ENCODE data around the gene CABP7. TPM values are rescaled to one million over a fixed set of nuclear protein-coding genes. Genes with fewer than 3 reads are reported as not detected.

The CABP7 gene
- total and polyA plus RNA-seq, 2 experiments from 2014 or later: 0.06 to 0.24 TPM

GRCh38 chr22:29742326-29742725 is 22.5 kb downstream of the CABP7 start:
- H3K4me3 ChIP-seq: no peak overlapping the region
- Mint-ChIP-seq H3K9me3 (peaks cover 2% of the 10 kb centered on the region; the same call in 1 of the 3 replicates), H3K27ac (no peak overlapping the region), H3K27me3 (ENCODE audit: insufficient read depth, low read depth, poor library complexity) (peaks cover 7% of the 10 kb centered on the region), H3K4me3 (no peak overlapping the region), H3K36me3 (ENCODE audit: low read depth) (peaks cover 6% of the 10 kb centered on the region; the same call in 1 of the 3 replicates), H3K4me1 (peaks cover 5% of the 10 kb centered on the region; the same call in 1 of the 3 replicates)
- H3K79me2 ChIP-seq (replicated peaks; ENCODE audit: insufficient read depth): no peaks in the 10 kb centered on the region
- no peaks in the 10 kb centered on the region for H3F3A ChIP-seq (replicated peaks; ENCODE audit: low read depth)
- no peak overlapping the region for H2AFZ ChIP-seq
- no peaks in the 10 kb centered on the region for H3K27me3 ChIP-seq (ENCODE audit: insufficient read depth)
- TF ChIP-seq, protein P1, sequence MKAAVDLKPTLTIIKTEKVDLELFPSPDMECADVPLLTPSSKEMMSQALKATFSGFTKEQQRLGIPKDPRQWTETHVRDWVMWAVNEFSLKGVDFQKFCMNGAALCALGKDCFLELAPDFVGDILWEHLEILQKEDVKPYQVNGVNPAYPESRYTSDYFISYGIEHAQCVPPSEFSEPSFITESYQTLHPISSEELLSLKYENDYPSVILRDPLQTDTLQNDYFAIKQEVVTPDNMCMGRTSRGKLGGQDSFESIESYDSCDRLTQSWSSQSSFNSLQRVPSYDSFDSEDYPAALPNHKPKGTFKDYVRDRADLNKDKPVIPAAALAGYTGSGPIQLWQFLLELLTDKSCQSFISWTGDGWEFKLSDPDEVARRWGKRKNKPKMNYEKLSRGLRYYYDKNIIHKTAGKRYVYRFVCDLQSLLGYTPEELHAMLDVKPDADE (IDR thresholded peaks at IDR 0.05): no peak
- no peak for TF ChIP-seq POLR2AphosphoS5 (IDR thresholded peaks at IDR 0.05; ENCODE audit: low read depth)
- TF ChIP-seq JUNB (IDR thresholded peaks at IDR 0.05; ENCODE audit: unreplicated experiment): no peak
- no peak for TF ChIP-seq STAT1 (IDR thresholded peaks at IDR 0.05; ENCODE audit: unreplicated experiment)
- no peak for TF ChIP-seq ZNF462 (CRISPR knock-in tag; IDR thresholded peaks at IDR 0.05)
- H3K36me3 ChIP-seq (ENCODE audit: insufficient read depth): no peaks in the 10 kb centered on the region
- no peaks in the 10 kb centered on the region for H3K4me1 ChIP-seq (ENCODE audit: insufficient read depth)
- no peaks in the 10 kb centered on the region for H3K9me2 ChIP-seq (ENCODE audit: insufficient read depth)
- H4K20me1 ChIP-seq (replicated peaks; ENCODE audit: insufficient read depth): no peaks in the 10 kb centered on the region
- no peak overlapping the region for H3K4me2 ChIP-seq
- no peak for DNase-seq (ENCODE audit: low spot score)
- ATAC-seq: no peak
- H3K27ac ChIP-seq (ENCODE audit: low read depth): no peak overlapping the region

DNA sequence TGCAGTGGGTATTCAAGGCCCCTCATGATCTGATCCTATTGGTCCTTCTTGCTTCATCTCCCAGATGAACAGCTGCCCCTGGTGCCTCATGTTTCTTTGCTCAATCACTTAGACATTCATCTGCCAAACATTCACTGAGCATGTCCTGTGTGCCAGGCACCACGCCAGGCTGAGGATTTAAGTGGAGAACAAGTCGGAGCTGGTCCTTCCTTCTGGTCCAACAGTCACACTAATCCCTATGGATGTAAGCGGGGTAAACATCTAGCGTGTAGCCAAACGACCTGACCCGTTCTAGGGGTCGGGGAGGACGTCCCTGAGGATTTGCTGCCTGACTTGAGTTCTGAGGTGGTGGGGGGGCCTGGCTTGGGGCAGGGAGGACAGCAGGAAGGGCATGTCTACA is 25.1 kb downstream of the CABP7 start:
- no peaks in the 10 kb centered on the region for H3K36me3 ChIP-seq (ENCODE audit: insufficient read depth)
- no peaks in the 10 kb centered on the region for H3K79me2 ChIP-seq (replicated peaks; ENCODE audit: insufficient read depth)
- Mint-ChIP-seq H3K4me1 (peaks cover 5% of the 10 kb centered on the region; the same call in 1 of the 3 replicates), H3K36me3 (ENCODE audit: low read depth) (peaks cover 3% of the 10 kb centered on the region; the same call in 1 of the 3 replicates), H3K9me3 (no peaks in the 10 kb centered on the region; the same call in 1 of the 3 replicates), H3K27ac (no peak overlapping the region; the same call in 1 of the 2 replicates), H3K27me3 (ENCODE audit: insufficient read depth, low read depth, poor library complexity) (peaks cover 7% of the 10 kb centered on the region), H3K4me3 (no peak overlapping the region)
- no peak for ATAC-seq
- H3K4me2 ChIP-seq: no peak overlapping the region
- no peak overlapping the region for H3K27ac ChIP-seq (ENCODE audit: low read depth)
- no peaks in the 10 kb centered on the region for H3F3A ChIP-seq (replicated peaks; ENCODE audit: low read depth)
- no peaks in the 10 kb centered on the region for H3K4me1 ChIP-seq (ENCODE audit: insufficient read depth)
- no peaks in the 10 kb centered on the region for H3K9me2 ChIP-seq (ENCODE audit: insufficient read depth)
- H3K4me3 ChIP-seq: no peak overlapping the region
- DNase-seq (ENCODE audit: low spot score): no peak
- H3K27me3 ChIP-seq (ENCODE audit: insufficient read depth): no peaks in the 10 kb centered on the region
- H4K20me1 ChIP-seq (replicated peaks; ENCODE audit: insufficient read depth): no peaks in the 10 kb centered on the region
- no peak overlapping the region for H2AFZ ChIP-seq
- TF ChIP-seq ZNF462 (CRISPR knock-in tag; IDR thresholded peaks at IDR 0.05): no peak
- no peak for TF ChIP-seq JUNB (IDR thresholded peaks at IDR 0.05; ENCODE audit: unreplicated experiment)
